BE2C (cell line): ENCODE results near the gene STAT4.

Experiments
- DNase-seq: peaks from one replicate; pipeline ENCODE4 v3.0.0-alpha.2; 2020
- H3K27me3 ChIP-seq: fragments of 250-450 bp; sonication (Bioruptor Pico); 2 replicates; pipeline ENCODE4 v1.5.1; 2020; ENCODE audit warnings: mild to moderate bottlenecking
- H3K36me3 ChIP-seq: fragments of 250-450 bp; sonication (Bioruptor Pico); 2 replicates; pipeline ENCODE4 v1.5.1; 2020; ENCODE audit warnings: mild to moderate bottlenecking
- H3K4me1 ChIP-seq: fragments of 250-450 bp; sonication (Bioruptor Pico); 2 replicates; pipeline ENCODE4 v1.5.1; 2020
- H3K4me3 ChIP-seq: 2 replicates; pipeline ENCODE4 v1.5.1; 2011; ENCODE audit warnings: low read depth, low read length
- H3K9me3 ChIP-seq: fragments of 250-450 bp; sonication (Bioruptor Pico); 2 replicates; pipeline ENCODE4 v1.5.1; 2020
- TF ChIP-seq, protein P1 (sequence below): IDR thresholded peaks from 2 replicates; pipeline ENCODE4 v1.5.1; 2012; ENCODE audit warnings: mild to moderate bottlenecking, low read depth, low read length

Gene STAT4

DNA sequence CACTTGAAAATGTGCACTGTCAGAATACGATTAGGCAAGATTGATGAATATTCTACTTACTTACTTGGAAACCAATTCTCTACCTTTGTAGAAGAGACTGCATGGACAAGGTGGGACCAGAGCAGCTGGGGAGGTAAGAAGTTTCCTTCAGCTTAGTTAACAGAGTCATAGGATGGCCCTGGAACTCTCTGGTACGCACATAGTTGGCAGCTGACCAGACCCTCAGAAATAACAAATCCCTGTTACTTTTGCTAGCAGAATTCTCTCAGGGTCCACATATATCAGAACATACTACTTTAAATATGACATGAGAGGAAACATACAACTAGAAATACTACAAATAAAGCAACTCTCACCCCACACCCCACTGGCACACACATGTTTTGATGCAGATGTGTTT is 112.1 kb downstream of the STAT4 start:
- Histone ChIP-seq H3K4me1 (no peaks in the 10 kb centered on the region), H3K4me3 (no peak overlapping the region), H3K27me3 (no peaks in the 10 kb centered on the region)

DNA sequence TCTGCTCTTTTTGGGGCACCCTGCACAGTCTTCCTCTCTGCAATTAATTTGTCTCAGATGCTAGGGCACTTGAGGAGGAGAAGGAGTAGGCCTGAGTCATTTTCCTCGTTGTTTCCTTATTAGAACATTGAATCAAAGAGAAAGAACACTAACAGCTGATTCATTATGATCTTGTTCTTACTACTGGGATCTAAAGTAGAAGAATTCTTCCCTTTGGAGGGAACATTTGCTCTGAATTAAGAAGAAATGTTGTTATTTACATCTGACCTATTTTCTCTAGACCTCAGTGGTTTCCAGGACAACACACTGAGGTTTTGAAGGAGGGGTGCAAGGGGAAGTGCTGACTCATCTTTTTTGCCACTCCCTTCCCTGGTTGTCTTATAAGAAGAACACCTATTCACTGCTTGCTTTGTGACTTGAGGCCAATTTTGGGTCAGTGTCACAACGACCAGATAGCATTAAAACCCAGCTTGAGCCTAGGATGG is 112.5 kb downstream of the STAT4 start:
- H3K9me3 ChIP-seq: no peaks in the 10 kb centered on the region
- DNase-seq: no peak

More for the DNA sequence above, 112.1 kb downstream of the STAT4 start:
- TF ChIP-seq, protein P1, sequence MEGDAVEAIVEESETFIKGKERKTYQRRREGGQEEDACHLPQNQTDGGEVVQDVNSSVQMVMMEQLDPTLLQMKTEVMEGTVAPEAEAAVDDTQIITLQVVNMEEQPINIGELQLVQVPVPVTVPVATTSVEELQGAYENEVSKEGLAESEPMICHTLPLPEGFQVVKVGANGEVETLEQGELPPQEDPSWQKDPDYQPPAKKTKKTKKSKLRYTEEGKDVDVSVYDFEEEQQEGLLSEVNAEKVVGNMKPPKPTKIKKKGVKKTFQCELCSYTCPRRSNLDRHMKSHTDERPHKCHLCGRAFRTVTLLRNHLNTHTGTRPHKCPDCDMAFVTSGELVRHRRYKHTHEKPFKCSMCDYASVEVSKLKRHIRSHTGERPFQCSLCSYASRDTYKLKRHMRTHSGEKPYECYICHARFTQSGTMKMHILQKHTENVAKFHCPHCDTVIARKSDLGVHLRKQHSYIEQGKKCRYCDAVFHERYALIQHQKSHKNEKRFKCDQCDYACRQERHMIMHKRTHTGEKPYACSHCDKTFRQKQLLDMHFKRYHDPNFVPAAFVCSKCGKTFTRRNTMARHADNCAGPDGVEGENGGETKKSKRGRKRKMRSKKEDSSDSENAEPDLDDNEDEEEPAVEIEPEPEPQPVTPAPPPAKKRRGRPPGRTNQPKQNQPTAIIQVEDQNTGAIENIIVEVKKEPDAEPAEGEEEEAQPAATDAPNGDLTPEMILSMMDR: no peak
- no peaks in the 10 kb centered on the region for H3K36me3 ChIP-seq
- no peak for DNase-seq
- H3K9me3 ChIP-seq: no peaks in the 10 kb centered on the region

DNA sequence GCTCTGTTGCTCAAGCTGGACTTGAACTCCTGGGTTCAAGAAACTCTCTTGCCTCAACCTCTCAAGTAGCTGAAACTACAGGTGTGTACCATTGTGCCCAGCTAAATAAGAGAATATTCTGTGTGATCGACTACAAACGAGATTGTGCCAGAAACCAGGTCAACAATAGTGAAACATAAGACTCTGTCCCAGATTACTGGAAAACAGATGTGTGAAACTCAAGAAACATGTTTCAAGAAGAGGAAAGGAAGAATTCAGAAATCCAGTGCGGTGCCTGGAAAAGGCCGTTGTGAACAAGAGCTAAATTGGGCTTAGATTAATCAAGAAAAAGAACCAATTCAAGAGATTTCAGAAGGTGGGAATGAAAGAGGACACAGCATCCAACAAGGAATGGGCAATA is 113.4 kb downstream of the STAT4 start:
- no peaks in the 10 kb centered on the region for H3K4me1 ChIP-seq
- no peak overlapping the region for H3K4me3 ChIP-seq
- H3K27me3 ChIP-seq: no peaks in the 10 kb centered on the region
- H3K9me3 ChIP-seq: no peaks in the 10 kb centered on the region
- no peak for DNase-seq
- TF ChIP-seq, protein P1: no peak
- H3K36me3 ChIP-seq: no peaks in the 10 kb centered on the region

More for the DNA sequence above, 112.5 kb downstream of the STAT4 start:
- Histone ChIP-seq H3K4me1 (no peaks in the 10 kb centered on the region), H3K36me3 (no peaks in the 10 kb centered on the region), H3K4me3 (no peak overlapping the region), H3K27me3 (no peaks in the 10 kb centered on the region)
- TF ChIP-seq, protein P1: no peak

DNA sequence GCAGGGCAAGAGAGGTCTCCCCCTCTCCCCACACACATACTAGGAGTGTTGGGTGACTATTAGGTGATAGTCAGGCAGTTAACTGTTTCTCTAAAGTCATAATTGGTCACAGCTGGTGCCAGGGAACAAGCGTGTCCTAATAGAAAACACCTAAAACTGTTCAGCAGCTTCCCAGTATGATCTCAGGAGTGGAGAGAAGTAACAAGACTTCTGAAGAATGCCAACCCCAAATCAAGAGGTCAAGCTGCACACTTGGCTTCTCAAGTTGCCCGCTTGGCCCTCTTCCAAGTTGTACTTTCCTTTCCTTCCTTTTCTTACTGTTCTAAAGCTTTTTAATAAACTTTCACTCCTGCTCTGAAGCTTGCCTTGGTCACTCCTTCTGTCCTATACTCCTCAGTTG is 114.4 kb downstream of the STAT4 start:
- H3K4me1 ChIP-seq: no peaks in the 10 kb centered on the region
- no peak for DNase-seq
- H3K27me3 ChIP-seq: no peaks in the 10 kb centered on the region
- no peak overlapping the region for H3K4me3 ChIP-seq
- TF ChIP-seq, protein P1: no peak
- H3K36me3 ChIP-seq: no peaks in the 10 kb centered on the region
- H3K9me3 ChIP-seq: no peaks in the 10 kb centered on the region

DNA sequence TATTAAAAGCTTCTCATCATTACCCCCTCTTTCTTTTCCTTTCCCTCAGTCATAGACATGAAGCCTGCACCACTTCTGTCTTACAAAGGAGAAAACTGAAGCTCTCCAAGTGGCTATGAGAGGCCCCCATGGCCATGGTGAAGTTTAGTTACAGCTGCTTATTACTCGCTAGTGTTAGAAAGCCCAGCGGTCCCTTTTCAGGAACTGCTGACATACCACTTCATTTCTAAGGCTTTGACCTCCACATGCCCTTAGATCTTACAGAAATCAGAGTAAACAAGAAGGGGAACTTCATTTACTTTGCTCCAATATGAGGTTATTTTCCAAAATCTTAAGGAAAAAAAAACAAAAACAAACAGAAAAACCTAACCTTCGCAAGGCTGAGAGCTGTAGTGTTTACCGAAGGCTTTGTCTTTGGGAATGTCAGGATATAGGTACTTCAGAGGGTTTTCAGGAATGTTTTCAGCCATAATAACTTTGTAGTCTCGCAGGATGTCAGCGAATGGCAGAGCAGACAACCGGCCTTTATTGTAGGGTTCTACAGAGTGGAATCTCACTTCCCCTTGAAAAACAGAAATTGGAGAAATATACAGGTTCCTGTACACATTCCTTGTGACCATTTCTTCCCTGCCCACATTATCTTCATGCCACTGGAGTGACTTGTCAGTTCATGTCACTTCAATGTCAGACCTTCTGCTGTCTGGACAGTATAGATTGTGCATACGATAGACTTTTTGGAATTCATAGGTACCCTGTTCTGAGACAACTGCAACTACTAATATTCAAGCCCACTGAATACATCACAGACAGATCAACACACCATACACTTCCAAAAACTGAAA is 118.0 kb downstream of the STAT4 start:
- Histone ChIP-seq H3K36me3 (no peaks in the 10 kb centered on the region), H3K4me3 (no peak overlapping the region), H3K4me1 (no peaks in the 10 kb centered on the region), H3K9me3 (no peaks in the 10 kb centered on the region), H3K27me3 (no peaks in the 10 kb centered on the region)
- no peak for DNase-seq
- TF ChIP-seq, protein P1: no peak

DNA sequence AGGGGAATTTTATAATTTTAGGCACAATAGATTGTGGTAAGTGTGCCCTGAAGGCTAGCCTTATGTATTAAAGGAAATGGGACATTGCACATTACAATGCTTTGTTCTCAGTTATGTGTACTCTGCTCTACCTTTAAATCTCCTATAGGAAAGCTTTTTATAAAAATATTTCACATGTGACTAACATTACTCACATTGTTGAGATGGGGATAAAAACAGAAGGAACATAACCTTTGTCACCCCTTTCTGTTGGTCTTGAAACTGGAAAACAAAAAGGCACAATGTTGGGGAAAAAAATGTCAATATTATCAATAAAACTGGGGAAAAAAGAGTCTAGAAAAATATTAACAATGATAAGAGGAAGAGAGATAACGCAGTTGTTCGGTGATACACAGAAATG is 119.5 kb downstream of the STAT4 start:
- Histone ChIP-seq H3K4me1 (no peaks in the 10 kb centered on the region), H3K4me3 (no peak overlapping the region), H3K9me3 (no peaks in the 10 kb centered on the region), H3K27me3 (no peaks in the 10 kb centered on the region), H3K36me3 (no peaks in the 10 kb centered on the region)
- TF ChIP-seq, protein P1: no peak
- DNase-seq: no peak
